ENCODE measurements around the gene CACNB3. TPM values are rescaled to one million over a fixed set of nuclear protein-coding genes. Genes with fewer than 3 reads are reported as not detected.
"Not testable (repeated sequence)": the region's sequence is repeated elsewhere in the genome, so short reads cannot be mapped to it uniquely, and the experiment has no call there.

The CACNB3 gene
- total and polyA plus RNA-seq, 4 donors: 8.3 to 33.1 (median 11.1) TPM

- WGBS, 2 donors: 90 to 95% methylated on average over 12 of the region's 12 CpGs
- Histone ChIP-seq H3K9ac (ENCODE audit: insufficient read depth in 1 of 2, low read length in 2 of 2) (no peak overlapping the region), H3K27me3 (ENCODE audit: control insufficient read depth in 3 of 3, insufficient read depth in 3 of 3, low read length in 2 of 3) (no peaks in the 10 kb centered on the region), H3K27ac (ENCODE audit: low read depth in 1 of 2, low read length in 1 of 2) (no peak overlapping the region), H3K4me1 (ENCODE audit: control insufficient read depth in 5 of 5, insufficient read depth in 5 of 5, low read length in 5 of 5) (no peaks in the 10 kb centered on the region), H3K36me3 (ENCODE audit: control insufficient read depth in 4 of 4, insufficient read depth in 4 of 4, low read length in 4 of 4) (peaks cover 41 to 81% (median 45%) of the 10 kb centered on the region in 4 donors), H3K4me3 (no peak overlapping the region), H3K9me3 (ENCODE audit: control insufficient read depth in 4 of 4, insufficient read depth in 3 of 4, low read length in 3 of 4) (no peaks in the 10 kb centered on the region)
- ATAC-seq (ENCODE audit: insufficient read depth, low FRiP score): no peak
- no peak for DNase-seq
- TF ChIP-seq, protein P1, sequence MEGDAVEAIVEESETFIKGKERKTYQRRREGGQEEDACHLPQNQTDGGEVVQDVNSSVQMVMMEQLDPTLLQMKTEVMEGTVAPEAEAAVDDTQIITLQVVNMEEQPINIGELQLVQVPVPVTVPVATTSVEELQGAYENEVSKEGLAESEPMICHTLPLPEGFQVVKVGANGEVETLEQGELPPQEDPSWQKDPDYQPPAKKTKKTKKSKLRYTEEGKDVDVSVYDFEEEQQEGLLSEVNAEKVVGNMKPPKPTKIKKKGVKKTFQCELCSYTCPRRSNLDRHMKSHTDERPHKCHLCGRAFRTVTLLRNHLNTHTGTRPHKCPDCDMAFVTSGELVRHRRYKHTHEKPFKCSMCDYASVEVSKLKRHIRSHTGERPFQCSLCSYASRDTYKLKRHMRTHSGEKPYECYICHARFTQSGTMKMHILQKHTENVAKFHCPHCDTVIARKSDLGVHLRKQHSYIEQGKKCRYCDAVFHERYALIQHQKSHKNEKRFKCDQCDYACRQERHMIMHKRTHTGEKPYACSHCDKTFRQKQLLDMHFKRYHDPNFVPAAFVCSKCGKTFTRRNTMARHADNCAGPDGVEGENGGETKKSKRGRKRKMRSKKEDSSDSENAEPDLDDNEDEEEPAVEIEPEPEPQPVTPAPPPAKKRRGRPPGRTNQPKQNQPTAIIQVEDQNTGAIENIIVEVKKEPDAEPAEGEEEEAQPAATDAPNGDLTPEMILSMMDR (IDR thresholded peaks at IDR 0.05; ENCODE audit: control extremely low read depth, extremely low read depth): no peak
Measured at GRCh38 chr12:48832321-48833060, 14.2 kb downstream of the CACNB3 start.

GRCh38 chr12:48838048-48838447 lies 19.8 kb downstream of the CACNB3 start:
- Histone ChIP-seq H3K27me3 (ENCODE audit: control insufficient read depth in 3 of 3, insufficient read depth in 3 of 3, low read length in 2 of 3) (no peaks in the 10 kb centered on the region), H3K9me3 (ENCODE audit: control insufficient read depth in 4 of 4, insufficient read depth in 3 of 4, low read length in 3 of 4) (no peaks in the 10 kb centered on the region), H3K4me3 (no peak overlapping the region), H3K4me1 (ENCODE audit: control insufficient read depth in 5 of 5, insufficient read depth in 5 of 5, low read length in 5 of 5) (no peaks in the 10 kb centered on the region), H3K9ac (ENCODE audit: insufficient read depth in 1 of 2, low read length in 2 of 2) (no peak overlapping the region), H3K36me3 (ENCODE audit: control insufficient read depth in 4 of 4, insufficient read depth in 4 of 4, low read length in 4 of 4) (peaks cover 26 to 53% (median 49%) of the 10 kb centered on the region in 4 donors), H3K27ac (ENCODE audit: low read depth in 1 of 2, low read length in 1 of 2) (no peak overlapping the region)
- TF ChIP-seq, protein P1 (IDR thresholded peaks at IDR 0.05; ENCODE audit: control extremely low read depth, extremely low read depth): no peak
- no peak for DNase-seq
- 89 to 91% methylated on average over 4 of the region's 4 CpGs for WGBS, 2 donors
- ATAC-seq (ENCODE audit: insufficient read depth, low FRiP score): no peak

GRCh38 chr12:48842021-48842420 lies 23.7 kb downstream of the CACNB3 start:
- not testable (repeated sequence) for H3K9ac ChIP-seq (ENCODE audit: insufficient read depth in 1 of 2, low read length in 2 of 2); H3K4me1 ChIP-seq (ENCODE audit: control insufficient read depth in 5 of 5, insufficient read depth in 5 of 5, low read length in 5 of 5); H3K9me3 ChIP-seq (ENCODE audit: control insufficient read depth in 4 of 4, insufficient read depth in 3 of 4, low read length in 3 of 4); H3K27me3 ChIP-seq (ENCODE audit: control insufficient read depth in 3 of 3, insufficient read depth in 3 of 3, low read length in 2 of 3); ATAC-seq (ENCODE audit: insufficient read depth, low FRiP score); DNase-seq; H3K4me3 ChIP-seq; H3K27ac ChIP-seq (ENCODE audit: low read depth in 1 of 2, low read length in 1 of 2)
- WGBS, 2 donors: 95 to 100% methylated on average over 9 to 29 of the region's 29 CpGs
- H3K36me3 ChIP-seq (ENCODE audit: control insufficient read depth in 4 of 4, insufficient read depth in 4 of 4, low read length in 4 of 4): peaks cover 26 to 44% (median 41%) of the 10 kb centered on the region in 4 donors

- Histone ChIP-seq H3K27ac (ENCODE audit: low read depth in 1 of 2, low read length in 1 of 2) (peak within 1 kb of the TSS; percentile 92 to 97), H3K4me3 (peak within 1 kb of the TSS; percentile 100), H3K9me3 (ENCODE audit: control insufficient read depth in 4 of 4, insufficient read depth in 3 of 4, low read length in 3 of 4) (no peaks in the 10 kb centered on the region), H3K4me1 (ENCODE audit: control insufficient read depth in 5 of 5, insufficient read depth in 5 of 5, low read length in 5 of 5) (peaks cover 3 to 17% (median 9%) of the 10 kb centered on the region in 5 donors), H3K36me3 (ENCODE audit: control insufficient read depth in 4 of 4, insufficient read depth in 4 of 4, low read length in 4 of 4) (peaks cover 0 to 9% (median 3%) of the 10 kb centered on the region in 4 donors), H3K27me3 (ENCODE audit: control insufficient read depth in 3 of 3, insufficient read depth in 3 of 3, low read length in 2 of 3) (no peaks in the 10 kb centered on the region), H3K9ac (ENCODE audit: insufficient read depth in 1 of 2, low read length in 2 of 2) (peak within 1 kb of the TSS; percentile 72 to 74)
- ATAC-seq (ENCODE audit: insufficient read depth, low FRiP score) (peak; percentile 99), DNase-seq (peak; percentile 97 to 98 (median 98))
- TF ChIP-seq, protein P1 (IDR thresholded peaks at IDR 0.05; ENCODE audit: control extremely low read depth, extremely low read depth): no peak
- WGBS, 2 donors: 0% methylated on average over 53 of the region's 53 CpGs
Measured at GRCh38 chr12:48851883-48852733, 33.8 kb downstream of the CACNB3 start, which contains the start of gene DDX23. Gene DDX23 (minus strand): TSS chr12:48852163. CDS start chr12:48845782, 6,381 bp downstream.

Measured in lung (tissue), 12 donors.